K562 (cell line): ENCODE measurements around the gene CPEB1. TPM values are rescaled to one million over a fixed set of nuclear protein-coding genes. Genes with fewer than 3 reads are reported as not detected.
A peak's percentile ranks its signal among the peaks of the same experiment; 100 is the strongest.

Source experiments
- CREB5 ChIP-seq: fragments of 250-450 bp; sonication (Bioruptor Pico); IDR thresholded peaks from 2 replicates; pipeline ENCODE4 v1.5.0; 2020; ENCODE audit warnings: mild to moderate bottlenecking
- E2F4 ChIP-seq: sonication (generic); formaldehyde crosslinking; IDR thresholded peaks from 2 replicates; pipeline ENCODE4 v1.8.0; 2022; ENCODE audit warnings: mild to moderate bottlenecking, low read depth, missing genetic modification reagents
- FOSL1 ChIP-seq: fragments of 200-800 bp; sonication (Bioruptor generic); conservative IDR thresholded peaks from 2 replicates; pipeline ENCODE4 v1.6.1; 2016; ENCODE audit warnings: missing genetic modification characterization, missing compliant biosample characterization
- MTA3 ChIP-seq: fragments of 450-650 bp; formaldehyde crosslinking; IDR thresholded peaks from 2 replicates; pipeline ENCODE4 v1.6.1; 2017; ENCODE audit warnings: mild to moderate bottlenecking, borderline replicate concordance
- REST ChIP-seq, 2 experiments: fragments of 450-650 bp; formaldehyde crosslinking in 1 of 2; IDR thresholded peaks; 2 replicates each; pipeline versions ENCODE4 v1.4.0 to v1.6.1; 2014 to 2020; ENCODE audit warnings: mild to moderate bottlenecking in 2 of 2, borderline replicate concordance in 1 of 2, low read depth in 1 of 2
- TFAP4 ChIP-seq: sonication (generic); formaldehyde crosslinking; IDR thresholded peaks from 2 replicates; pipeline ENCODE4 v1.8.0; 2022; ENCODE audit warnings: missing genetic modification reagents, mild to moderate bottlenecking, moderate library complexity, borderline replicate concordance
- ZBTB49 ChIP-seq: sonication (generic); formaldehyde crosslinking; IDR thresholded peaks from 2 replicates; pipeline ENCODE4 v1.8.0; 2022; ENCODE audit warnings: missing genetic modification reagents, mild to moderate bottlenecking, borderline replicate concordance
- polyA plus RNA-seq, 8 experiments: library from polyadenylated mRNA; depleted of rRNA in 4 of 8; stranded (reverse) in 5 of 8; unstranded in 3 of 8; fragments of >200 nt; fragmentation: Nextera tagmentation in 2 of 8; fragmentation: Illumina TruSeq in 1 of 8; extraction: Ambion mirVana in 2 of 8; extraction: Trizol in 1 of 8; gene quantifications; 2 replicates each; pipeline versions ENCODE4 v1.2.1 to v1.2.3, GENCODE V29; 2011 to 2014; ENCODE audit warnings: inconsistent platforms in 1 of 8, missing spikeins in 1 of 8
- total RNA-seq, 7 experiments: library from RNA; depleted of rRNA in 6 of 7; stranded (reverse); fragments of >200 nt in 6 of 7; fragmentation: Illumina TruSeq in 2 of 7; extraction: Trizol in 2 of 7; gene quantifications; 2 replicates each; pipeline versions ENCODE4 v1.2.1 to v1.2.3, GENCODE V29; 2011 to 2021; ENCODE audit warnings: low replicate concordance in 1 of 7

Gene CPEB1
- total and polyA plus RNA-seq, 9 of the 15 experiments (the other 6 are each of a cell fraction or from before 2014, with no cell fraction given): 2.2 to 13.4 (median 9.7) TPM

- peak; percentile 73; the same call in 1 of the 2 replicates for TF ChIP-seq MTA3
- peak; percentile 79 for TF ChIP-seq FOSL1 (tag)
- peak; percentile 60; the same call in 1 of the 2 replicates for TF ChIP-seq E2F4 (CRISPR knock-in tag)
- 0 out of 2 replicates have a peak, but pooled peaks have one; percentile 79 for TF ChIP-seq ZBTB49 (CRISPR knock-in tag)
- TF ChIP-seq TFAP4 (CRISPR knock-in tag): peak; percentile 81
- TF ChIP-seq CREB5 (CRISPR knock-in tag): 0 out of 2 replicates have a peak, but pooled peaks have one; percentile 16
- TF ChIP-seq REST (IDR thresholded peaks at IDR 0.05; ENCODE audit: borderline replicate concordance): peak; percentile 64; the same call in 1 of the 2 replicates
- peak; percentile 33; the same call in 1 of the 2 replicates for TF ChIP-seq REST (CRISPR knock-in tag; IDR thresholded peaks at IDR 0.05; ENCODE audit: low read depth)
Observed at GRCh38 chr15:82647045-82647834, at the start of gene CPEB1 (continued).
